Ovary (tissue), 3 donors: ENCODE data around the gene COX6B2.

ENCODE experiments used
- CTCF ChIP-seq, 3 donors: fragments of 450-650 bp in 2 of 3; fragments of 200-600 bp in 1 of 3; IDR thresholded peaks; one replicate each; pipeline versions ENCODE4 v1.5.1 to v1.8.0; 2016 to 2022; ENCODE audit warnings: antibody characterized with exemption in 3 of 3, mild to moderate bottlenecking in 1 of 3
- EP300 ChIP-seq: sonication (generic); formaldehyde crosslinking; IDR thresholded peaks from one replicate; pipeline ENCODE4 v1.6.1; 2017; ENCODE audit warnings: antibody characterized with exemption
- POLR2A ChIP-seq: fragments of 450-650 bp; IDR thresholded peaks from one replicate; pipeline ENCODE4 v1.6.1; 2017; ENCODE audit warnings: antibody characterized with exemption, mild to moderate bottlenecking, moderate library complexity
- donor health status: DM: no; HTN: no; CAD: no.

GRCh38 chr19:55362990-55363716 is 8.6 kb upstream of the COX6B2 start, which contains the start of gene GARIN5B:
- TF ChIP-seq CTCF (IDR thresholded peaks at IDR 0.05) (no peak), POLR2A (no peak), EP300 (no peak)
